ENCODE results near the gene TMX4.

GRCh38 chr20:8062756-8063155 is 43.2 kb upstream of the TMX4 start:
- TF ChIP-seq, protein P1, sequence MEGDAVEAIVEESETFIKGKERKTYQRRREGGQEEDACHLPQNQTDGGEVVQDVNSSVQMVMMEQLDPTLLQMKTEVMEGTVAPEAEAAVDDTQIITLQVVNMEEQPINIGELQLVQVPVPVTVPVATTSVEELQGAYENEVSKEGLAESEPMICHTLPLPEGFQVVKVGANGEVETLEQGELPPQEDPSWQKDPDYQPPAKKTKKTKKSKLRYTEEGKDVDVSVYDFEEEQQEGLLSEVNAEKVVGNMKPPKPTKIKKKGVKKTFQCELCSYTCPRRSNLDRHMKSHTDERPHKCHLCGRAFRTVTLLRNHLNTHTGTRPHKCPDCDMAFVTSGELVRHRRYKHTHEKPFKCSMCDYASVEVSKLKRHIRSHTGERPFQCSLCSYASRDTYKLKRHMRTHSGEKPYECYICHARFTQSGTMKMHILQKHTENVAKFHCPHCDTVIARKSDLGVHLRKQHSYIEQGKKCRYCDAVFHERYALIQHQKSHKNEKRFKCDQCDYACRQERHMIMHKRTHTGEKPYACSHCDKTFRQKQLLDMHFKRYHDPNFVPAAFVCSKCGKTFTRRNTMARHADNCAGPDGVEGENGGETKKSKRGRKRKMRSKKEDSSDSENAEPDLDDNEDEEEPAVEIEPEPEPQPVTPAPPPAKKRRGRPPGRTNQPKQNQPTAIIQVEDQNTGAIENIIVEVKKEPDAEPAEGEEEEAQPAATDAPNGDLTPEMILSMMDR (IDR thresholded peaks at IDR 0.05 in 2 of 3, conservative IDR thresholded peaks at IDR 0.05 in 1 of 3; ENCODE audit: borderline replicate concordance in 1 of 3, insufficient read depth in 1 of 3, low read depth in 2 of 3, low read length in 2 of 3): no peak
- TF ChIP-seq EZH2 (IDR thresholded peaks at IDR 0.05): no peak

Data from HCT116 (cell line).